WTC11 (cell line): Measurements from ENCODE around the gene KRTAP19-5. TPM values are rescaled to one million over a fixed set of nuclear protein-coding genes. Genes with fewer than 3 reads are reported as not detected.

Experiments used
- ATAC-seq: fragments of 200-7000 bp; cut with Tn5 transposase; 2 replicates; pipeline ENCODE4 v1.10.0; 2021; ENCODE audit warnings: mild to moderate bottlenecking, moderate library complexity
- CTCF ChIA-PET: fragments of 300-600 bp; sonication (Branson Sonifier 250); formaldehyde crosslinking; loops from one replicate; lab custom pipeline; 2021; ENCODE audit warnings: antibody characterized with exemption; lab: Charles Lee
- POLR2A ChIA-PET: fragments of 350-600 bp; sonication (Branson Sonifier 250); formaldehyde crosslinking; loops from one replicate; lab custom pipeline; 2021; ENCODE audit warnings: antibody characterized with exemption; lab: Charles Lee
- DNase-seq: peaks from one replicate; pipeline ENCODE4 v3.0.0; 2021; ENCODE audit warnings: low spot score
- H3K27ac Mint-ChIP-seq: 2 replicates; pipeline ENCODE4 v1.8.0; 2021; ENCODE audit warnings: mixed read lengths
- H3K27me3 Mint-ChIP-seq: 2 replicates; pipeline ENCODE4 v1.8.0; 2021; ENCODE audit warnings: low read depth, mild to moderate bottlenecking, moderate library complexity, mixed read lengths
- H3K36me3 Mint-ChIP-seq: 2 replicates; pipeline ENCODE4 v1.8.0; 2021; ENCODE audit warnings: mixed read lengths
- H3K4me1 Mint-ChIP-seq: 2 replicates; pipeline ENCODE4 v1.8.0; 2022; ENCODE audit warnings: mixed read lengths
- H3K4me3 Mint-ChIP-seq: 2 replicates; pipeline ENCODE4 v1.8.0; 2021; ENCODE audit warnings: mild to moderate bottlenecking, moderate library complexity, mixed read lengths
- H3K9me3 Mint-ChIP-seq: 2 replicates; pipeline ENCODE4 v1.8.0; 2021; ENCODE audit warnings: mixed read lengths
- ATF1 ChIP-seq: sonication (generic); formaldehyde crosslinking; IDR thresholded peaks from 2 replicates; pipeline ENCODE4 v1.8.1; 2023; ENCODE audit warnings: mild to moderate bottlenecking, moderate library complexity, missing genetic modification reagents
- CREM ChIP-seq: sonication (generic); formaldehyde crosslinking; IDR thresholded peaks from 2 replicates; pipeline ENCODE4 v1.8.1; 2022; ENCODE audit warnings: mild to moderate bottlenecking, missing genetic modification reagents, moderate library complexity
- ELF4 ChIP-seq: sonication (generic); formaldehyde crosslinking; IDR thresholded peaks from 2 replicates; pipeline ENCODE4 v1.8.1; 2022; ENCODE audit warnings: low read depth, mild to moderate bottlenecking, moderate library complexity, missing genetic modification reagents
- ESRRA ChIP-seq: sonication (generic); formaldehyde crosslinking; IDR thresholded peaks from 2 replicates; pipeline ENCODE4 v1.8.1; 2022; ENCODE audit warnings: mild to moderate bottlenecking, missing genetic modification reagents, borderline replicate concordance
- MYBL2 ChIP-seq: sonication (generic); formaldehyde crosslinking; IDR thresholded peaks from 2 replicates; pipeline ENCODE4 v1.8.1; 2023; ENCODE audit warnings: mild to moderate bottlenecking, moderate library complexity, missing genetic modification reagents
- NFATC4 ChIP-seq: fragments of 250-450 bp; sonication (Bioruptor Pico); IDR thresholded peaks from 2 replicates; pipeline ENCODE4 v1.9.0; 2021; ENCODE audit warnings: mild to moderate bottlenecking
- NR1H2 ChIP-seq: sonication (generic); formaldehyde crosslinking; IDR thresholded peaks from 2 replicates; pipeline ENCODE4 v1.9.0; 2021; ENCODE audit warnings: mild to moderate bottlenecking, moderate library complexity, missing genetic modification reagents
- PRRX2 ChIP-seq: fragments of 250-450 bp; sonication (Bioruptor Pico); IDR thresholded peaks from 2 replicates; pipeline ENCODE4 v1.8.0; 2021; ENCODE audit warnings: mild to moderate bottlenecking
- TEAD1 ChIP-seq: sonication (generic); formaldehyde crosslinking; IDR thresholded peaks from 2 replicates; pipeline ENCODE4 v1.8.0; 2022; ENCODE audit warnings: mild to moderate bottlenecking, missing genetic modification reagents
- TEAD4 ChIP-seq: sonication (generic); formaldehyde crosslinking; IDR thresholded peaks from 2 replicates; pipeline ENCODE4 v1.8.0; 2022; ENCODE audit warnings: mild to moderate bottlenecking, missing genetic modification reagents
- ZNF423 ChIP-seq: fragments of 250-450 bp; sonication (Bioruptor Pico); IDR thresholded peaks from 2 replicates; pipeline ENCODE4 v2.1.2; 2022; ENCODE audit warnings: mild to moderate bottlenecking, moderate library complexity
- ZNF671 ChIP-seq: fragments of 250-450 bp; sonication (Bioruptor Pico); IDR thresholded peaks from 2 replicates; pipeline ENCODE4 v1.8.0; 2021; ENCODE audit warnings: mild to moderate bottlenecking
- total RNA-seq: library from RNA; stranded (reverse); gene quantifications from 3 replicates; pipeline ENCODE4 v1.2.3, GENCODE V29; 2021
- TF ChIP-seq, protein P1 (sequence below): sonication (generic); formaldehyde crosslinking; IDR thresholded peaks from 2 replicates; pipeline ENCODE4 v1.8.1; 2022; ENCODE audit warnings: low read depth, mild to moderate bottlenecking, moderate library complexity, missing genetic modification reagents, borderline replicate concordance
- TF ChIP-seq, protein P2 (sequence below): sonication (generic); formaldehyde crosslinking; IDR thresholded peaks from 2 replicates; pipeline ENCODE4 v1.8.1; 2023; ENCODE audit warnings: mild to moderate bottlenecking, missing genetic modification reagents, moderate library complexity
- TF ChIP-seq, protein P3 (sequence below): sonication (generic); formaldehyde crosslinking; IDR thresholded peaks from 2 replicates; pipeline ENCODE4 v1.8.0; 2022; ENCODE audit warnings: mild to moderate bottlenecking, missing genetic modification reagents
- TF ChIP-seq, protein P4 (sequence below): sonication (generic); formaldehyde crosslinking; IDR thresholded peaks from 2 replicates; pipeline ENCODE4 v1.8.1; 2022; ENCODE audit warnings: missing genetic modification reagents, borderline replicate concordance
- TF ChIP-seq, protein P5 (sequence below): sonication (generic); formaldehyde crosslinking; conservative IDR thresholded peaks from 2 replicates; pipeline ENCODE4 v1.8.1; 2023; ENCODE audit warnings: mild to moderate bottlenecking, low read depth, missing genetic modification reagents, moderate library complexity
- TF ChIP-seq, protein P6 (sequence below): sonication (generic); formaldehyde crosslinking; IDR thresholded peaks from 2 replicates; pipeline ENCODE4 v1.8.1; 2023; ENCODE audit warnings: mild to moderate bottlenecking, missing genetic modification reagents
- TF ChIP-seq, protein P7 (sequence below): fragments of 250-450 bp; sonication (Bioruptor Pico); IDR thresholded peaks from 2 replicates; pipeline ENCODE4 v1.8.0; 2021; ENCODE audit warnings: mild to moderate bottlenecking
- TF ChIP-seq, protein P8 (sequence below): fragments of 250-450 bp; sonication (Bioruptor Pico); IDR thresholded peaks from 2 replicates; pipeline ENCODE4 v2.1.2; 2022; ENCODE audit warnings: mild to moderate bottlenecking, moderate library complexity
- TF ChIP-seq, protein P9 (sequence below): sonication (generic); formaldehyde crosslinking; IDR thresholded peaks from 2 replicates; pipeline ENCODE4 v1.8.0; 2022; ENCODE audit warnings: mild to moderate bottlenecking, missing genetic modification reagents

Gene KRTAP19-5
- total RNA-seq, 1 experiment from 2014 or later = not detected

DNA sequence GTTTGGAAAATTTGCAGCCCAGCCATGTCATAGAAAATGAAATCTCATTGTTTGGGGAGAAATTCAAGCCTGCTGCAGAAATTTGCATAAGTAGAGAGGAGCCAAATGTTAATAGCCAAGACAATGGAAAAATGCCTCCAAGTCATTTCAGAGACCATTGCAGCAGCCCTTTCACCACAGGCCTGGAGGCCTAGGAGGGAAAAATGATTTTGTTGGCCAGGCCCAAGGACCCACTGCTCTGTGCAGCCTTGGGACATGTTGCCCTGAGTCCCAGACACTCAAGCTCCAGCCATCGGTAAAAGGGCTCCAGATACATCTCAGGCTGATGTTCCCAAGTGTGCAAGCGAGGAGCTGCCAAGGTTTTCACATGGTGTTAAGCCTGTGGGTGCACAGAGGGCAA, 15.8 kb downstream of the KRTAP19-5 start:
- Mint-ChIP-seq H3K36me3 (peaks cover 27% of the 10 kb centered on the region), H3K4me1 (no peaks in the 10 kb centered on the region), H3K27me3 (no peaks in the 10 kb centered on the region), H3K4me3 (no peak overlapping the region), H3K9me3 (peaks cover 50% of the 10 kb centered on the region), H3K27ac (no peak overlapping the region)
- CTCF ChIA-PET = no interaction called here
- TF ChIP-seq, protein P1, sequence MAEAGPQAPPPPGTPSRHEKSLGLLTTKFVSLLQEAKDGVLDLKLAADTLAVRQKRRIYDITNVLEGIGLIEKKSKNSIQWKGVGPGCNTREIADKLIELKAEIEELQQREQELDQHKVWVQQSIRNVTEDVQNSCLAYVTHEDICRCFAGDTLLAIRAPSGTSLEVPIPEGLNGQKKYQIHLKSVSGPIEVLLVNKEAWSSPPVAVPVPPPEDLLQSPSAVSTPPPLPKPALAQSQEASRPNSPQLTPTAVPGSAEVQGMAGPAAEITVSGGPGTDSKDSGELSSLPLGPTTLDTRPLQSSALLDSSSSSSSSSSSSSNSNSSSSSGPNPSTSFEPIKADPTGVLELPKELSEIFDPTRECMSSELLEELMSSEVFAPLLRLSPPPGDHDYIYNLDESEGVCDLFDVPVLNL (CRISPR knock-in tag) = no peak
- TF ChIP-seq, protein P2, sequence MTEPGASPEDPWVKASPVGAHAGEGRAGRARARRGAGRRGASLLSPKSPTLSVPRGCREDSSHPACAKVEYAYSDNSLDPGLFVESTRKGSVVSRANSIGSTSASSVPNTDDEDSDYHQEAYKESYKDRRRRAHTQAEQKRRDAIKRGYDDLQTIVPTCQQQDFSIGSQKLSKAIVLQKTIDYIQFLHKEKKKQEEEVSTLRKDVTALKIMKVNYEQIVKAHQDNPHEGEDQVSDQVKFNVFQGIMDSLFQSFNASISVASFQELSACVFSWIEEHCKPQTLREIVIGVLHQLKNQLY (CRISPR knock-in tag) = no peak
- TF ChIP-seq NFATC4 (CRISPR knock-in tag) (no peak), TEAD1 (CRISPR knock-in tag) (no peak), ZNF671 (CRISPR knock-in tag) (no peak), MYBL2 (no peak), ESRRA (CRISPR knock-in tag) (no peak), ELF4 (CRISPR knock-in tag) (no peak), PRRX2 (CRISPR knock-in tag) (no peak), CREM (CRISPR knock-in tag) (no peak)
- TF ChIP-seq, protein P3, sequence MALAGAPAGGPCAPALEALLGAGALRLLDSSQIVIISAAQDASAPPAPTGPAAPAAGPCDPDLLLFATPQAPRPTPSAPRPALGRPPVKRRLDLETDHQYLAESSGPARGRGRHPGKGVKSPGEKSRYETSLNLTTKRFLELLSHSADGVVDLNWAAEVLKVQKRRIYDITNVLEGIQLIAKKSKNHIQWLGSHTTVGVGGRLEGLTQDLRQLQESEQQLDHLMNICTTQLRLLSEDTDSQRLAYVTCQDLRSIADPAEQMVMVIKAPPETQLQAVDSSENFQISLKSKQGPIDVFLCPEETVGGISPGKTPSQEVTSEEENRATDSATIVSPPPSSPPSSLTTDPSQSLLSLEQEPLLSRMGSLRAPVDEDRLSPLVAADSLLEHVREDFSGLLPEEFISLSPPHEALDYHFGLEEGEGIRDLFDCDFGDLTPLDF (CRISPR knock-in tag) = no peak
- TF ChIP-seq, protein P4, sequence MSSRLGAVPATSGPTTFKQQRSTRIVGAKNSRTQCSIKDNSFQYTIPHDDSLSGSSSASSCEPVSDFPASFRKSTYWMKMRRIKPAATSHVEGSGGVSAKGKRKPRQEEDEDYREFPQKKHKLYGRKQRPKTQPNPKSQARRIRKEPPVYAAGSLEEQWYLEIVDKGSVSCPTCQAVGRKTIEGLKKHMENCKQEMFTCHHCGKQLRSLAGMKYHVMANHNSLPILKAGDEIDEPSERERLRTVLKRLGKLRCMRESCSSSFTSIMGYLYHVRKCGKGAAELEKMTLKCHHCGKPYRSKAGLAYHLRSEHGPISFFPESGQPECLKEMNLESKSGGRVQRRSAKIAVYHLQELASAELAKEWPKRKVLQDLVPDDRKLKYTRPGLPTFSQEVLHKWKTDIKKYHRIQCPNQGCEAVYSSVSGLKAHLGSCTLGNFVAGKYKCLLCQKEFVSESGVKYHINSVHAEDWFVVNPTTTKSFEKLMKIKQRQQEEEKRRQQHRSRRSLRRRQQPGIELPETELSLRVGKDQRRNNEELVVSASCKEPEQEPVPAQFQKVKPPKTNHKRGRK = no peak
- TF ChIP-seq, protein P5, sequence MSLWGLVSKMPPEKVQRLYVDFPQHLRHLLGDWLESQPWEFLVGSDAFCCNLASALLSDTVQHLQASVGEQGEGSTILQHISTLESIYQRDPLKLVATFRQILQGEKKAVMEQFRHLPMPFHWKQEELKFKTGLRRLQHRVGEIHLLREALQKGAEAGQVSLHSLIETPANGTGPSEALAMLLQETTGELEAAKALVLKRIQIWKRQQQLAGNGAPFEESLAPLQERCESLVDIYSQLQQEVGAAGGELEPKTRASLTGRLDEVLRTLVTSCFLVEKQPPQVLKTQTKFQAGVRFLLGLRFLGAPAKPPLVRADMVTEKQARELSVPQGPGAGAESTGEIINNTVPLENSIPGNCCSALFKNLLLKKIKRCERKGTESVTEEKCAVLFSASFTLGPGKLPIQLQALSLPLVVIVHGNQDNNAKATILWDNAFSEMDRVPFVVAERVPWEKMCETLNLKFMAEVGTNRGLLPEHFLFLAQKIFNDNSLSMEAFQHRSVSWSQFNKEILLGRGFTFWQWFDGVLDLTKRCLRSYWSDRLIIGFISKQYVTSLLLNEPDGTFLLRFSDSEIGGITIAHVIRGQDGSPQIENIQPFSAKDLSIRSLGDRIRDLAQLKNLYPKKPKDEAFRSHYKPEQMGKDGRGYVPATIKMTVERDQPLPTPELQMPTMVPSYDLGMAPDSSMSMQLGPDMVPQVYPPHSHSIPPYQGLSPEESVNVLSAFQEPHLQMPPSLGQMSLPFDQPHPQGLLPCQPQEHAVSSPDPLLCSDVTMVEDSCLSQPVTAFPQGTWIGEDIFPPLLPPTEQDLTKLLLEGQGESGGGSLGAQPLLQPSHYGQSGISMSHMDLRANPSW = no peak
- ATAC-seq (no peak), DNase-seq (no peak)
- POLR2A ChIA-PET = no interaction called here

DNA sequence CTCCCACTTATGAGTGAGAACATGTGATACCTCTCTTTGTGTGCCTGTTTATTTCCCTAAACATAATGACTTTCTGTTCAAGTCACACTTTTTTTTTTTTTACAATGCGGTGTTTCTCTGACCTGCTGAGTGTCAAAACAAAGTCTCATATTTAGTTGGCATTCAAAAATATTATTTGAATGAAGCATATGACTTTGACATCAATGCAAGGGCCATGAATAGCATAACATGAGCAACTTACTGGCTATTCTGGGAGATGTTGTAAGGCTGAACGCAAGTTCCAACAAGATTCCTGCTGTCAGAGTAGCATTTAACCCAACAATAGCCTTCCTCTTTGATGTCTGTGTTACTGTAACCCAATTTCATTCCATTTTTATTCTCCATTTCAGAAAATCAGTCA, 19.8 kb downstream of the KRTAP19-5 start:
- Mint-ChIP-seq H3K27ac (no peak overlapping the region), H3K27me3 (no peaks in the 10 kb centered on the region), H3K36me3 (peaks cover 23% of the 10 kb centered on the region), H3K4me3 (no peak overlapping the region), H3K9me3 (peaks cover 28% of the 10 kb centered on the region), H3K4me1 (peaks cover 4% of the 10 kb centered on the region; the same call in 1 of the 2 replicates)
- no peak for ATAC-seq
- no peak for DNase-seq
- ChIA-PET CTCF (no interaction called here), POLR2A (no interaction called here)
- TF ChIP-seq, protein P6, sequence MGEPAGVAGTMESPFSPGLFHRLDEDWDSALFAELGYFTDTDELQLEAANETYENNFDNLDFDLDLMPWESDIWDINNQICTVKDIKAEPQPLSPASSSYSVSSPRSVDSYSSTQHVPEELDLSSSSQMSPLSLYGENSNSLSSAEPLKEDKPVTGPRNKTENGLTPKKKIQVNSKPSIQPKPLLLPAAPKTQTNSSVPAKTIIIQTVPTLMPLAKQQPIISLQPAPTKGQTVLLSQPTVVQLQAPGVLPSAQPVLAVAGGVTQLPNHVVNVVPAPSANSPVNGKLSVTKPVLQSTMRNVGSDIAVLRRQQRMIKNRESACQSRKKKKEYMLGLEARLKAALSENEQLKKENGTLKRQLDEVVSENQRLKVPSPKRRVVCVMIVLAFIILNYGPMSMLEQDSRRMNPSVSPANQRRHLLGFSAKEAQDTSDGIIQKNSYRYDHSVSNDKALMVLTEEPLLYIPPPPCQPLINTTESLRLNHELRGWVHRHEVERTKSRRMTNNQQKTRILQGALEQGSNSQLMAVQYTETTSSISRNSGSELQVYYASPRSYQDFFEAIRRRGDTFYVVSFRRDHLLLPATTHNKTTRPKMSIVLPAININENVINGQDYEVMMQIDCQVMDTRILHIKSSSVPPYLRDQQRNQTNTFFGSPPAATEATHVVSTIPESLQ (CRISPR knock-in tag) = no peak
- TF ChIP-seq, protein P5 = no peak
- TF ChIP-seq ZNF423 (CRISPR knock-in tag) = no peak
- TF ChIP-seq, protein P7, sequence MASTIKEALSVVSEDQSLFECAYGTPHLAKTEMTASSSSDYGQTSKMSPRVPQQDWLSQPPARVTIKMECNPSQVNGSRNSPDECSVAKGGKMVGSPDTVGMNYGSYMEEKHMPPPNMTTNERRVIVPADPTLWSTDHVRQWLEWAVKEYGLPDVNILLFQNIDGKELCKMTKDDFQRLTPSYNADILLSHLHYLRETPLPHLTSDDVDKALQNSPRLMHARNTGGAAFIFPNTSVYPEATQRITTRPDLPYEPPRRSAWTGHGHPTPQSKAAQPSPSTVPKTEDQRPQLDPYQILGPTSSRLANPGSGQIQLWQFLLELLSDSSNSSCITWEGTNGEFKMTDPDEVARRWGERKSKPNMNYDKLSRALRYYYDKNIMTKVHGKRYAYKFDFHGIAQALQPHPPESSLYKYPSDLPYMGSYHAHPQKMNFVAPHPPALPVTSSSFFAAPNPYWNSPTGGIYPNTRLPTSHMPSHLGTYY = no peak
- TF ChIP-seq, protein P8, sequence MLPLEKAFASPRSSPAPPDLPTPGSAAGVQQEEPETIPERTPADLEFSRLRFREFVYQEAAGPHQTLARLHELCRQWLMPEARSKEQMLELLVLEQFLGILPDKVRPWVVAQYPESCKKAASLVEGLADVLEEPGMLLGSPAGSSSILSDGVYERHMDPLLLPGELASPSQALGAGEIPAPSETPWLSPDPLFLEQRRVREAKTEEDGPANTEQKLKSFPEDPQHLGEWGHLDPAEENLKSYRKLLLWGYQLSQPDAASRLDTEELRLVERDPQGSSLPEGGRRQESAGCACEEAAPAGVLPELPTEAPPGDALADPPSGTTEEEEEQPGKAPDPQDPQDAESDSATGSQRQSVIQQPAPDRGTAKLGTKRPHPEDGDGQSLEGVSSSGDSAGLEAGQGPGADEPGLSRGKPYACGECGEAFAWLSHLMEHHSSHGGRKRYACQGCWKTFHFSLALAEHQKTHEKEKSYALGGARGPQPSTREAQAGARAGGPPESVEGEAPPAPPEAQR (CRISPR knock-in tag) = no peak
- TF ChIP-seq ATF1 (CRISPR knock-in tag) = no peak
- no peak for TF ChIP-seq NR1H2
- no peak for TF ChIP-seq TEAD4 (CRISPR knock-in tag)
- TF ChIP-seq, protein P9, sequence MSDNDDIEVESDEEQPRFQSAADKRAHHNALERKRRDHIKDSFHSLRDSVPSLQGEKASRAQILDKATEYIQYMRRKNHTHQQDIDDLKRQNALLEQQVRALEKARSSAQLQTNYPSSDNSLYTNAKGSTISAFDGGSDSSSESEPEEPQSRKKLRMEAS = no peak
- no peak for TF ChIP-seq TEAD1 (CRISPR knock-in tag)
